HepG2 (cell line): ENCODE results near the gene PLEKHB2. TPM values are rescaled to one million over a fixed set of nuclear protein-coding genes. Genes with fewer than 3 reads are reported as not detected.

Source experiments
- CSRNP1 ChIP-seq: sonication (generic); formaldehyde crosslinking; IDR thresholded peaks from 2 replicates; pipeline ENCODE4 v1.8.1; 2023; ENCODE audit warnings: mild to moderate bottlenecking, missing genetic modification reagents
- DMAP1 ChIP-seq: IDR thresholded peaks from 2 replicates; pipeline ENCODE4 v1.6.1; 2016
- FOXP1 ChIP-seq, 2 experiments: fragments of 450-650 bp in 1 of 2; IDR thresholded peaks; 2 replicates each; pipeline ENCODE4 v1.6.1; 2017 to 2018; ENCODE audit warnings: antibody characterized with exemption in 1 of 2
- HCFC1 ChIP-seq: fragments of 150-350 bp; IDR thresholded peaks from 2 replicates; pipeline ENCODE4 v1.6.1; 2014; ENCODE audit warnings: low read depth, low read length
- HNRNPUL1 ChIP-seq: fragments of 200-400 bp; formaldehyde crosslinking; IDR thresholded peaks from 2 replicates; pipeline ENCODE4 v1.6.1; 2017; ENCODE audit warnings: low read depth, mild to moderate bottlenecking, low read length, moderate library complexity
- KLF9 ChIP-seq: IDR thresholded peaks from 2 replicates; pipeline ENCODE4 v1.6.1; 2016; ENCODE audit warnings: low read depth
- MEIS2 ChIP-seq: sonication (generic); formaldehyde crosslinking; IDR thresholded peaks from 2 replicates; pipeline ENCODE4 v1.9.0; 2021; ENCODE audit warnings: mild to moderate bottlenecking, missing genetic modification reagents
- MTA1 ChIP-seq: sonication (generic); formaldehyde crosslinking; IDR thresholded peaks from 2 replicates; pipeline ENCODE4 v1.4.0; 2020; ENCODE audit warnings: missing genetic modification reagents, mild to moderate bottlenecking, borderline replicate concordance
- NFIB ChIP-seq: sonication (generic); formaldehyde crosslinking; IDR thresholded peaks from 2 replicates; pipeline ENCODE4 v1.9.0; 2021; ENCODE audit warnings: missing genetic modification reagents, mild to moderate bottlenecking, borderline replicate concordance
- NRL ChIP-seq: sonication (generic); formaldehyde crosslinking; IDR thresholded peaks from 2 replicates; pipeline ENCODE4 v1.5.0; 2020; ENCODE audit warnings: missing genetic modification reagents, mild to moderate bottlenecking, moderate library complexity, borderline replicate concordance
- PATZ1 ChIP-seq: sonication (generic); formaldehyde crosslinking; IDR thresholded peaks from 2 replicates; pipeline ENCODE4 v1.4.0; 2020; ENCODE audit warnings: missing genetic modification reagents
- PRDM15 ChIP-seq: sonication (generic); formaldehyde crosslinking; IDR thresholded peaks from 2 replicates; pipeline ENCODE4 v1.4.0; 2020; ENCODE audit warnings: missing genetic modification reagents
- RBM22 ChIP-seq: fragments of 200-400 bp; formaldehyde crosslinking; optimal IDR thresholded peaks from 2 replicates; pipeline ENCODE3; 2017; ENCODE audit warnings: mild to moderate bottlenecking, low read length, moderate library complexity
- SP1 ChIP-seq, 2 experiments: fragments of 450-650 bp in 1 of 2; sonication (generic) in 1 of 2; formaldehyde crosslinking in 1 of 2; IDR thresholded peaks; 2 replicates each; pipeline versions ENCODE4 v1.4.0 to v1.6.1; 2016 to 2020; ENCODE audit warnings: missing genetic modification reagents in 1 of 2
- TCF7L2 ChIP-seq: IDR thresholded peaks from 2 replicates; pipeline ENCODE4 v1.6.1; 2011; ENCODE audit warnings: mild to moderate bottlenecking, low read depth, low read length, moderate library complexity
- TRIM24 ChIP-seq: sonication (generic); formaldehyde crosslinking; IDR thresholded peaks from 2 replicates; pipeline ENCODE4 v1.8.0; 2022; ENCODE audit warnings: mild to moderate bottlenecking, missing genetic modification reagents
- ZBTB37 ChIP-seq: sonication (generic); formaldehyde crosslinking; IDR thresholded peaks from 2 replicates; pipeline ENCODE4 v1.4.0; 2020; ENCODE audit warnings: mild to moderate bottlenecking, missing genetic modification reagents
- ZNF431 ChIP-seq: sonication (generic); formaldehyde crosslinking; IDR thresholded peaks from 2 replicates; pipeline ENCODE4 v1.9.0; 2022; ENCODE audit warnings: missing genetic modification reagents, low read depth, mild to moderate bottlenecking, borderline replicate concordance
- ZNF550 ChIP-seq: sonication (generic); formaldehyde crosslinking; IDR thresholded peaks from 2 replicates; pipeline ENCODE4 v1.4.0; 2020; ENCODE audit warnings: mild to moderate bottlenecking, missing genetic modification reagents, borderline replicate concordance
- ZNF788 ChIP-seq: sonication (generic); formaldehyde crosslinking; IDR thresholded peaks from 2 replicates; pipeline ENCODE4 v1.5.0; 2020; ENCODE audit warnings: mild to moderate bottlenecking, missing genetic modification reagents, borderline replicate concordance
- ZNF790 ChIP-seq: sonication (generic); formaldehyde crosslinking; IDR thresholded peaks from 2 replicates; pipeline ENCODE4 v1.8.0; 2022; ENCODE audit warnings: missing genetic modification reagents, mild to moderate bottlenecking, borderline replicate concordance
- polyA plus RNA-seq, 8 experiments: library from polyadenylated mRNA; depleted of rRNA in 3 of 8; stranded (reverse) in 7 of 8; unstranded in 1 of 8; fragments of >200 nt; fragmentation: Illumina TruSeq in 4 of 8; extraction: Trizol in 4 of 8; gene quantifications; 2 replicates each; pipeline versions ENCODE4 v1.2.1 to v1.2.3, GENCODE V29; 2011 to 2016; ENCODE audit warnings: low read depth in 4 of 8, missing spikeins in 1 of 8, mixed read lengths in 1 of 8; ENCODE audit not compliant: insufficient read depth in 1 of 8
- total RNA-seq, 5 experiments: library from RNA; depleted of rRNA; stranded (reverse); fragments of >200 nt; fragmentation: Illumina TruSeq; extraction: Trizol; gene quantifications; 2 replicates each; pipeline ENCODE4 v1.2.3, GENCODE V29; 2016; ENCODE audit warnings: low read depth in 1 of 5

The PLEKHB2 gene
- total and polyA plus RNA-seq, 2 of the 13 experiments (the other 11 are each of a cell fraction or from before 2014, with no cell fraction given), result 73.0 to 78.9 TPM

GRCh38 chr2:131156452-131157149 is 51.5 kb downstream of the PLEKHB2 start (continued):
- TF ChIP-seq ZNF788 (CRISPR knock-in tag), result peak; percentile 33; the same call in 1 of the 2 replicates
- no peak for TF ChIP-seq KLF9 (CRISPR knock-in tag)
- 0 out of 2 replicates have a peak, but pooled peaks have one; percentile 26 for TF ChIP-seq CSRNP1 (CRISPR knock-in tag)
- no peak for TF ChIP-seq SP1 (IDR thresholded peaks at IDR 0.05)
- TF ChIP-seq SP1 (CRISPR knock-in tag; IDR thresholded peaks at IDR 0.05), result no peak
- no peak for TF ChIP-seq RBM22
- TF ChIP-seq HCFC1, result no peak
- TF ChIP-seq TCF7L2, result no peak
- TF ChIP-seq PATZ1, result peak; percentile 63; the same call in 1 of the 2 replicates
- no peak for TF ChIP-seq TRIM24
- no peak for TF ChIP-seq HNRNPUL1
- no peak for TF ChIP-seq NRL (CRISPR knock-in tag)
- no peak for TF ChIP-seq MTA1 (CRISPR knock-in tag)
- TF ChIP-seq ZBTB37 (CRISPR knock-in tag), result no peak
- no peak for TF ChIP-seq PRDM15 (CRISPR knock-in tag)
- no peak for TF ChIP-seq NFIB (CRISPR knock-in tag)
- no peak for TF ChIP-seq ZNF550
- TF ChIP-seq DMAP1 (CRISPR knock-in tag), result no peak
- TF ChIP-seq ZNF790 (CRISPR knock-in tag), result no peak
- no peak for TF ChIP-seq FOXP1 (IDR thresholded peaks at IDR 0.05)
- no peak for TF ChIP-seq FOXP1 (CRISPR knock-in tag; IDR thresholded peaks at IDR 0.05)
- TF ChIP-seq ZNF431, result no peak
- TF ChIP-seq MEIS2 (CRISPR knock-in tag), result no peak
